Neural cell (in vitro differentiated cells): Measurements from ENCODE around the gene IGF1. TPM values are rescaled to one million over a fixed set of nuclear protein-coding genes. Genes with fewer than 3 reads are reported as not detected.

ENCODE experiments used
- H2AFZ ChIP-seq: fragments of 200-600, 300-800 bp; sonication (generic), shearing (Covaris generic); 2 replicates; pipeline ENCODE4 v1.6.0; 2014; ENCODE audit warnings: low read depth, mild to moderate bottlenecking, antibody characterized with exemption, low read length, moderate library complexity
- H3F3A ChIP-seq: fragments of 200-600 bp; shearing (Covaris generic); 2 replicates; pipeline ENCODE4 v1.6.1; 2016; ENCODE audit warnings: mild to moderate bottlenecking, moderate library complexity, mixed read lengths, antibody characterized with exemption, low read length; ENCODE audit not compliant: insufficient read depth, poor library complexity, severe bottlenecking
- H3K27ac ChIP-seq: fragments of 200-600, 300-800 bp; sonication (generic), shearing (Covaris generic); 2 replicates; pipeline ENCODE4 v1.5.1; 2014; ENCODE audit warnings: mild to moderate bottlenecking, low read length, moderate library complexity
- H3K27me3 ChIP-seq: fragments of 300-800, 200-600 bp; sonication (generic), shearing (Covaris generic); 2 replicates; pipeline ENCODE4 v1.6.0; 2014; ENCODE audit warnings: mild to moderate bottlenecking, low read depth, low read length, moderate library complexity; ENCODE audit not compliant: insufficient read depth
- H3K36me3 ChIP-seq: fragments of 300-800, 200-600 bp; sonication (generic), shearing (Covaris generic); 2 replicates; pipeline ENCODE4 v1.5.1; 2014; ENCODE audit warnings: mild to moderate bottlenecking, antibody characterized with exemption, low read length, moderate library complexity; ENCODE audit not compliant: insufficient read depth
- H3K4me2 ChIP-seq: fragments of 300-800, 200-600 bp; sonication (generic), shearing (Covaris generic); 2 replicates; pipeline ENCODE4 v1.6.0; 2014; ENCODE audit warnings: mild to moderate bottlenecking, low read length
- H3K4me3 ChIP-seq: fragments of 300-800, 200-600 bp; sonication (generic), shearing (Covaris generic); 2 replicates; pipeline ENCODE4 v1.5.1; 2014; ENCODE audit warnings: mild to moderate bottlenecking, low read length, moderate library complexity
- H3K79me2 ChIP-seq: fragments of 200-600 bp; shearing (Covaris generic); replicated peaks from 2 replicates; pipeline ENCODE4 v1.6.0; 2014; ENCODE audit warnings: mild to moderate bottlenecking, low read length, moderate library complexity; ENCODE audit not compliant: insufficient read depth
- H3K9ac ChIP-seq: fragments of 300-800, 200-600 bp; sonication (generic), shearing (Covaris generic); 2 replicates; pipeline ENCODE4 v1.6.1; 2016; ENCODE audit warnings: mild to moderate bottlenecking, low read length, mixed read lengths
- H3K9me2 ChIP-seq: fragments of 200-600 bp; shearing (Covaris generic); 2 replicates; pipeline ENCODE4 v1.6.1; 2016; ENCODE audit warnings: mild to moderate bottlenecking, low read length, mixed read lengths; ENCODE audit not compliant: insufficient read depth
- H3K9me3 ChIP-seq: fragments of 200-600, 300-800 bp; sonication (generic), shearing (Covaris generic); 2 replicates; pipeline ENCODE4 v1.6.1; 2016; ENCODE audit warnings: mild to moderate bottlenecking, mixed run types, low read length, moderate library complexity, mixed read lengths
- H4K20me1 ChIP-seq: fragments of 200-600 bp; shearing (Covaris generic); 2 replicates; pipeline ENCODE4 v1.6.1; 2016; ENCODE audit warnings: mild to moderate bottlenecking, mixed run types; ENCODE audit not compliant: insufficient read depth
- CTCF ChIP-seq: fragments of 450-650 bp; IDR thresholded peaks from 2 replicates; pipeline ENCODE4 v1.5.1; 2014; ENCODE audit warnings: antibody characterized with exemption, mild to moderate bottlenecking, moderate library complexity; ENCODE audit not compliant: poor library complexity, severe bottlenecking
- EP300 ChIP-seq: fragments of 450-650 bp; conservative IDR thresholded peaks from 2 replicates; pipeline ENCODE4 v1.6.1; 2014; ENCODE audit warnings: antibody characterized with exemption, mild to moderate bottlenecking, moderate library complexity; ENCODE audit not compliant: poor library complexity, severe bottlenecking
- EZH2 ChIP-seq: fragments of 200-600, 300-800 bp; shearing (Covaris generic), sonication (generic); IDR thresholded peaks from 2 replicates; pipeline ENCODE4 v1.6.1; 2014; ENCODE audit warnings: antibody characterized with exemption, low read length, borderline replicate concordance, mild to moderate bottlenecking; ENCODE audit not compliant: insufficient read depth, poor library complexity, severe bottlenecking
- MXI1 ChIP-seq: fragments of 450-650 bp; conservative IDR thresholded peaks from 2 replicates; pipeline ENCODE4 v1.6.1; 2014; ENCODE audit warnings: antibody characterized with exemption, mild to moderate bottlenecking; ENCODE audit not compliant: poor library complexity, severe bottlenecking
- POLR2AphosphoS5 ChIP-seq: IDR thresholded peaks from 2 replicates; pipeline ENCODE4 v1.6.1; 2012
- RAD21 ChIP-seq: fragments of 450-650 bp; conservative IDR thresholded peaks from 2 replicates; pipeline ENCODE4 v1.6.1; 2014; ENCODE audit warnings: antibody characterized with exemption, mild to moderate bottlenecking, moderate library complexity
- REST ChIP-seq: IDR thresholded peaks from 2 replicates; pipeline ENCODE4 v1.6.1; 2012; ENCODE audit warnings: borderline replicate concordance
- SMC3 ChIP-seq: fragments of 450-650 bp; conservative IDR thresholded peaks from 2 replicates; pipeline ENCODE4 v1.6.1; 2014; ENCODE audit warnings: antibody characterized with exemption, mild to moderate bottlenecking, moderate library complexity; ENCODE audit not compliant: poor library complexity
- TAF1 ChIP-seq: IDR thresholded peaks from 2 replicates; pipeline ENCODE4 v1.6.1; 2012; ENCODE audit warnings: low read depth
- polyA plus RNA-seq: library from polyadenylated mRNA; depleted of rRNA; stranded (reverse); fragments of >200 nt; gene quantifications from 2 replicates; pipeline ENCODE4 v1.2.3, GENCODE V29; 2014

IGF1 gene
- polyA plus RNA-seq, 1 donor from 2014 or later = not detected

GRCh38 chr12:102415515-102415914, 64.8 kb downstream of the IGF1 start:
- H3K27ac ChIP-seq = no peak overlapping the region
- H3K36me3 ChIP-seq = no peaks in the 10 kb centered on the region
- no peaks in the 10 kb centered on the region for H3F3A ChIP-seq
- no peak overlapping the region for H3K9ac ChIP-seq
- no peaks in the 10 kb centered on the region for H3K27me3 ChIP-seq
- no peak overlapping the region for H3K4me2 ChIP-seq
- no peak overlapping the region for H3K4me3 ChIP-seq
- no peak overlapping the region for H2AFZ ChIP-seq
- no peaks in the 10 kb centered on the region for H3K9me2 ChIP-seq
- TF ChIP-seq TAF1 (no peak), EP300 (no peak), POLR2AphosphoS5 (no peak), RAD21 (no peak), EZH2 (no peak), REST (no peak), MXI1 (no peak), SMC3 (no peak), CTCF (no peak)
- H4K20me1 ChIP-seq = no peaks in the 10 kb centered on the region
- no peaks in the 10 kb centered on the region for H3K79me2 ChIP-seq
- H3K9me3 ChIP-seq = no peaks in the 10 kb centered on the region

- H3K27ac ChIP-seq = no peak overlapping the region
- no peak overlapping the region for H3K4me3 ChIP-seq
- H3K36me3 ChIP-seq = no peaks in the 10 kb centered on the region
- no peaks in the 10 kb centered on the region for H3K79me2 ChIP-seq
- H3F3A ChIP-seq = no peaks in the 10 kb centered on the region
- H3K27me3 ChIP-seq = no peaks in the 10 kb centered on the region
- H3K9me2 ChIP-seq = no peaks in the 10 kb centered on the region
- TF ChIP-seq TAF1 = no peak
- TF ChIP-seq MXI1 = no peak
- no peak for TF ChIP-seq REST
- TF ChIP-seq SMC3 = no peak
- no peak for TF ChIP-seq EP300
- no peak for TF ChIP-seq CTCF
- H4K20me1 ChIP-seq = no peaks in the 10 kb centered on the region
- no peak overlapping the region for H3K9ac ChIP-seq
- H3K4me2 ChIP-seq = no peak overlapping the region
- H2AFZ ChIP-seq = no peak overlapping the region
- no peaks in the 10 kb centered on the region for H3K9me3 ChIP-seq
Observed at GRCh38 chr12:102413396-102413795, 67.0 kb downstream of the IGF1 start.
